ENCODE measurements around the gene MORN5.
A peak's percentile ranks its signal among the peaks of the same experiment; 100 is the strongest.

MORN5 gene

DNA sequence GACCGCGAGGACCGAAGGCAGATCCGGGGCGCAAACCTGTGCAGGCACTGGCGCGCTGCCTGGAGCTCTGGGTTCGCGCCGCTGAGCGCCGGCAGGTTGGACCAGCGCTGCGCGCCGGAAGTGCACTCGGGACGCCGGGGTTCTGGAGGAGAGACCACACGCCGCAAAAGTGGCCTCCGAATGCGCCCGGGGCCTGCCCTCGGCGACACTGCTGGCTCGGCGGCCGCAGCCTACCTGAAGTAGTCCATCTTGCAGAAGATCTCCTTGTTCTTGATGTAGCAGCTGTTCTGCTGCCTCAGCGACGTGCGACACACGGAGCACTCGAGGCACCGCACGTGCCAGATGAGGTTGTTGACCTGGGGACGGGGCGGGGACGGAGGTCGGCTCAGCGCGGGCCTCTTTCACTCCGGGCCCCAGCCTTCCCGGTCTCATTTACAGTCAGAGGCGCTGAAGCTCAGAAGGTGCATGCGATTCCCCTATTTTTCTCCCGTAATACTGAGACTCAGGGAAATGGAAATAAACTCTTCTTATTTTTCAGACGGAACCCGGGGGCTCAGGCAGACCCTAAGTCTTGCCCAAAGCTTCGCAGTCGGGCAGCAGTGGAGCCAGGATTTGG is 66.5 kb downstream of the MORN5 start:
- no peak overlapping the region for H3K27ac ChIP-seq
- H3K79me2 ChIP-seq, result no peaks in the 10 kb centered on the region
- no peak overlapping the region for H2AFZ ChIP-seq
- no peak overlapping the region for H3K9ac ChIP-seq
- TF ChIP-seq, protein P1, sequence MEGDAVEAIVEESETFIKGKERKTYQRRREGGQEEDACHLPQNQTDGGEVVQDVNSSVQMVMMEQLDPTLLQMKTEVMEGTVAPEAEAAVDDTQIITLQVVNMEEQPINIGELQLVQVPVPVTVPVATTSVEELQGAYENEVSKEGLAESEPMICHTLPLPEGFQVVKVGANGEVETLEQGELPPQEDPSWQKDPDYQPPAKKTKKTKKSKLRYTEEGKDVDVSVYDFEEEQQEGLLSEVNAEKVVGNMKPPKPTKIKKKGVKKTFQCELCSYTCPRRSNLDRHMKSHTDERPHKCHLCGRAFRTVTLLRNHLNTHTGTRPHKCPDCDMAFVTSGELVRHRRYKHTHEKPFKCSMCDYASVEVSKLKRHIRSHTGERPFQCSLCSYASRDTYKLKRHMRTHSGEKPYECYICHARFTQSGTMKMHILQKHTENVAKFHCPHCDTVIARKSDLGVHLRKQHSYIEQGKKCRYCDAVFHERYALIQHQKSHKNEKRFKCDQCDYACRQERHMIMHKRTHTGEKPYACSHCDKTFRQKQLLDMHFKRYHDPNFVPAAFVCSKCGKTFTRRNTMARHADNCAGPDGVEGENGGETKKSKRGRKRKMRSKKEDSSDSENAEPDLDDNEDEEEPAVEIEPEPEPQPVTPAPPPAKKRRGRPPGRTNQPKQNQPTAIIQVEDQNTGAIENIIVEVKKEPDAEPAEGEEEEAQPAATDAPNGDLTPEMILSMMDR (IDR thresholded peaks at IDR 0.05), result no peak
- peaks cover 7% of the 10 kb centered on the region for H3K27me3 ChIP-seq (ENCODE audit: control insufficient read depth, insufficient read depth, low read length)
- H3K4me1 ChIP-seq, result no peaks in the 10 kb centered on the region
- peak overlapping the region; percentile 40 for H3K4me2 ChIP-seq (ENCODE audit: low read length)
- no peaks in the 10 kb centered on the region for H3K9me3 ChIP-seq (ENCODE audit: control insufficient read depth, low read length)
- peak overlapping the region; percentile 14 for H3K4me3 ChIP-seq (ENCODE audit: low read depth, low read length)
- H3K36me3 ChIP-seq (ENCODE audit: control insufficient read depth, insufficient read depth, low read length), result no peaks in the 10 kb centered on the region

- no peaks in the 10 kb centered on the region for H3K36me3 ChIP-seq (ENCODE audit: control insufficient read depth, insufficient read depth, low read length)
- H3K4me2 ChIP-seq (ENCODE audit: low read length), result no peak overlapping the region
- H2AFZ ChIP-seq, result no peak overlapping the region
- TF ChIP-seq, protein P1 (IDR thresholded peaks at IDR 0.05), result no peak
- H3K27me3 ChIP-seq (ENCODE audit: control insufficient read depth, insufficient read depth, low read length), result peaks cover 7% of the 10 kb centered on the region
- H3K79me2 ChIP-seq, result no peaks in the 10 kb centered on the region
- H3K27ac ChIP-seq, result no peak overlapping the region
- no peaks in the 10 kb centered on the region for H3K4me1 ChIP-seq
- no peaks in the 10 kb centered on the region for H3K9me3 ChIP-seq (ENCODE audit: control insufficient read depth, low read length)
- H3K9ac ChIP-seq, result no peak overlapping the region
- peak overlapping the region; percentile 14 for H3K4me3 ChIP-seq (ENCODE audit: low read depth, low read length)
Observed at GRCh38 chr9:122226758-122227574, 67.3 kb downstream of the MORN5 start.

DNA sequence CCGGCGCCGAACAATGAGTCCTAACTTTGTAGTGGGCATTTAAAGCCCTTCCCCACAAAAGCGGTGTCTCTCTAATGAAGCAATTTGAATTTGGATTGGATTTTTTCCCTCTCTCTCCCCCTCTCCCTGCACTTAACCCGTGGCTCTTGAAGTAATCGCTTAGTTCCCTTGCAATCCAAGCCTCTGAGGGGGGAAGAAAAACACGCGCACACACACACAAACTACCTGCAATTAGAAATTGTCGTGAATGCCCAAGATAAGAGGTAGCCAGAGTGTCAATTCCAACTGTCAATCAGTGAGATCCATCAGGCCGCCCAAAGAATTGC is 67.8 kb downstream of the MORN5 start:
- H2AFZ ChIP-seq, result no peak overlapping the region
- H3K36me3 ChIP-seq (ENCODE audit: control insufficient read depth, insufficient read depth, low read length), result no peaks in the 10 kb centered on the region
- TF ChIP-seq, protein P1 (IDR thresholded peaks at IDR 0.05), result no peak
- no peak overlapping the region for H3K9ac ChIP-seq
- no peak overlapping the region for H3K27ac ChIP-seq
- H3K4me3 ChIP-seq (ENCODE audit: low read depth, low read length), result no peak overlapping the region
- no peak overlapping the region for H3K4me2 ChIP-seq (ENCODE audit: low read length)
- peaks cover 7% of the 10 kb centered on the region for H3K27me3 ChIP-seq (ENCODE audit: control insufficient read depth, insufficient read depth, low read length)
- no peaks in the 10 kb centered on the region for H3K4me1 ChIP-seq
- H3K9me3 ChIP-seq (ENCODE audit: control insufficient read depth, low read length), result no peaks in the 10 kb centered on the region
- H3K79me2 ChIP-seq, result no peaks in the 10 kb centered on the region

DNA sequence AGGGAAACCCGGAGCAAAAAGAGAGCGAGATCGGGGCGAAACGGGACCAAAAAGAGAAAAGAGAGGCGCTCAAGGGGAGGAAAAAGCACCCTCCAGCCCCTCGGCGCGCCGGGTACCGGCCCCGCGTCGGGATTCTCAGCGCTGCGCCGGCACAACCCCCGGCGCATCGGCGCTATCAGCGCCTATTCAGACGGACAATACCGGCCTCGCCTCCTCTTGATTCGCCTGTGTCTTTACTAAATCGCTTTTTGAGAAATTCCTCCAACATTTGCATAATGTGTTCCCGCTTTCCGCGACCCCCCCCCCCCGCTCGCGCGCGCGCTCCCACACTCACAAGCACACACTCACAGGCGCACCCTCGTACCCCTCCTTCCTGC is 68.5 kb downstream of the MORN5 start:
- Histone ChIP-seq H3K79me2 (no peaks in the 10 kb centered on the region), H3K4me2 (ENCODE audit: low read length) (peak overlapping the region; percentile 49), H3K9me3 (ENCODE audit: control insufficient read depth, low read length) (no peaks in the 10 kb centered on the region), H3K9ac (no peak overlapping the region), H3K27me3 (ENCODE audit: control insufficient read depth, insufficient read depth, low read length) (peaks cover 7% of the 10 kb centered on the region), H3K4me3 (ENCODE audit: low read depth, low read length) (peak overlapping the region; percentile 40), H2AFZ (no peak overlapping the region), H3K4me1 (no peaks in the 10 kb centered on the region), H3K27ac (no peak overlapping the region), H3K36me3 (ENCODE audit: control insufficient read depth, insufficient read depth, low read length) (no peaks in the 10 kb centered on the region)
- TF ChIP-seq, protein P1 (IDR thresholded peaks at IDR 0.05), result no peak
